Uterus (tissue), 2 donors: ENCODE measurements around the gene ZBED6.

Source experiments
- POLR2A ChIP-seq, 2 donors: fragments of 450-650 bp; IDR thresholded peaks; one replicate each; pipeline ENCODE4 v1.6.1; 2016; ENCODE audit warnings: antibody characterized with exemption in 2 of 2, mild to moderate bottlenecking in 1 of 2, moderate library complexity in 1 of 2
- TF ChIP-seq, protein P1 (sequence below), 4 experiments: fragments of 200-600 bp in 2 of 4; fragments of 450-650 bp in 2 of 4; sonication (generic) in 2 of 4; IDR thresholded peaks; one replicate each; pipeline ENCODE4 v1.5.1; 2016 to 2019; ENCODE audit warnings: antibody characterized with exemption in 4 of 4, mild to moderate bottlenecking in 2 of 4, moderate library complexity in 1 of 4

DNA sequence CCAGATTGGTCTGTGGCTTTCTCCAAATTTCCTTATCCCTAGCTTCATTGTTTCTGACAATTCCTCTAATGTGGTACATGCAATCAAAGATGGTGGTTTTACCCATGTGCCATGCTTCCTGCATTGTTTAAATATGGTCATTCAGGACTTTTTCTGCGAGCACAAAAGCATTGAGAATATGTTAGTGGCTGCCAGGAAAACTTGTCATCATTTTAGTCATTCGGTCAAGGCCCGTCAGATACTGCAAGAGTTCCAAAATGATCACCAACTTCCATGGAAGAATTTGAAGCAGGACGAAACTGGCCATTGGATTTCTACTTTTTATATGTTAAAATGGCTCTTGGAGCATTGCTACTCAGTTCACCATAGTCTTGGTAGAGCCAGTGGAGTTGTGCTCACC is 3.7 kb downstream of the ZBED6 start:
- no peak for TF ChIP-seq POLR2A (IDR thresholded peaks at IDR 0.05)
- TF ChIP-seq, protein P1, sequence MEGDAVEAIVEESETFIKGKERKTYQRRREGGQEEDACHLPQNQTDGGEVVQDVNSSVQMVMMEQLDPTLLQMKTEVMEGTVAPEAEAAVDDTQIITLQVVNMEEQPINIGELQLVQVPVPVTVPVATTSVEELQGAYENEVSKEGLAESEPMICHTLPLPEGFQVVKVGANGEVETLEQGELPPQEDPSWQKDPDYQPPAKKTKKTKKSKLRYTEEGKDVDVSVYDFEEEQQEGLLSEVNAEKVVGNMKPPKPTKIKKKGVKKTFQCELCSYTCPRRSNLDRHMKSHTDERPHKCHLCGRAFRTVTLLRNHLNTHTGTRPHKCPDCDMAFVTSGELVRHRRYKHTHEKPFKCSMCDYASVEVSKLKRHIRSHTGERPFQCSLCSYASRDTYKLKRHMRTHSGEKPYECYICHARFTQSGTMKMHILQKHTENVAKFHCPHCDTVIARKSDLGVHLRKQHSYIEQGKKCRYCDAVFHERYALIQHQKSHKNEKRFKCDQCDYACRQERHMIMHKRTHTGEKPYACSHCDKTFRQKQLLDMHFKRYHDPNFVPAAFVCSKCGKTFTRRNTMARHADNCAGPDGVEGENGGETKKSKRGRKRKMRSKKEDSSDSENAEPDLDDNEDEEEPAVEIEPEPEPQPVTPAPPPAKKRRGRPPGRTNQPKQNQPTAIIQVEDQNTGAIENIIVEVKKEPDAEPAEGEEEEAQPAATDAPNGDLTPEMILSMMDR (IDR thresholded peaks at IDR 0.05) = no peak
